Brain microvascular endothelial cell (primary cell): ENCODE results near the gene CFAP119.

ENCODE experiments used
- DNase-seq: peaks from one replicate; pipeline ENCODE4 v3.0.0-alpha.2; 2020
- H3K27ac ChIP-seq: fragments of 250-450 bp; sonication (Bioruptor Pico); 2 replicates; pipeline ENCODE4 v1.5.1; 2020; ENCODE audit warnings: mild to moderate bottlenecking, moderate library complexity
- H3K27me3 ChIP-seq: fragments of 250-450 bp; sonication (Bioruptor Pico); replicated peaks from 2 replicates; pipeline ENCODE4 v1.5.1; 2020; ENCODE audit warnings: mild to moderate bottlenecking
- H3K36me3 ChIP-seq: fragments of 250-450 bp; sonication (Bioruptor Pico); replicated peaks from 2 replicates; pipeline ENCODE4 v1.5.1; 2020; ENCODE audit warnings: mild to moderate bottlenecking
- H3K4me3 ChIP-seq: 2 replicates; pipeline ENCODE4 v1.5.1; 2011; ENCODE audit warnings: low read depth, mild to moderate bottlenecking, control low read depth, low read length, moderate library complexity
- CTCF ChIP-seq: IDR thresholded peaks from 2 replicates; pipeline ENCODE4 v1.5.1; 2011; ENCODE audit warnings: low read depth, mild to moderate bottlenecking, moderate library complexity, low read length, control low read depth, inconsistent platforms; ENCODE audit errors: missing control alignments
- in situ Hi-C: cut with HindIII; loops from 2 replicates; pipeline ENCODE4 v1.10.0; 2017; ENCODE audit warnings: low sequenced_read_pairs, low pct_ligation_motif_present

The CFAP119 gene

GRCh38 chr16:30766933-30767284 is 5.0 kb upstream of the CFAP119 start:
- Histone ChIP-seq H3K4me3 (no peak overlapping the region), H3K27me3 (no peaks in the 10 kb centered on the region), H3K27ac (no peak overlapping the region), H3K36me3 (peaks cover 74% of the 10 kb centered on the region)
- TF ChIP-seq CTCF = no peak
- in situ Hi-C loops = no loop called here
- DNase-seq = no peak

- H3K27ac ChIP-seq = no peak overlapping the region
- H3K36me3 ChIP-seq = peaks cover 69% of the 10 kb centered on the region
- in situ Hi-C loops = no loop called here
Measured at GRCh38 chr16:30766206-30766932, 4.5 kb upstream of the CFAP119 start.

GRCh38 chr16:30764816-30765465 is 3.1 kb upstream of the CFAP119 start:
- TF ChIP-seq CTCF = no peak
- no peaks in the 10 kb centered on the region for H3K27me3 ChIP-seq
- peaks cover 58% of the 10 kb centered on the region for H3K36me3 ChIP-seq
- DNase-seq = no peak
- no peak overlapping the region for H3K27ac ChIP-seq
- in situ Hi-C loops = no loop called here
- H3K4me3 ChIP-seq = no peak overlapping the region

More at GRCh38 chr16:30766206-30766932, 4.5 kb upstream of the CFAP119 start:
- no peak for DNase-seq
- TF ChIP-seq CTCF = no peak
- no peaks in the 10 kb centered on the region for H3K27me3 ChIP-seq
- H3K4me3 ChIP-seq = no peak overlapping the region

GRCh38 chr16:30764086-30764485 is 2.2 kb upstream of the CFAP119 start:
- Histone ChIP-seq H3K36me3 (peaks cover 50% of the 10 kb centered on the region), H3K27me3 (no peaks in the 10 kb centered on the region), H3K27ac (no peak overlapping the region)

GRCh38 chr16:30762991-30763725 is 1.3 kb upstream of the CFAP119 start:
- in situ Hi-C loops = no loop called here
- peaks cover 41% of the 10 kb centered on the region for H3K36me3 ChIP-seq
- peak overlapping the region; percentile 92 for H3K4me3 ChIP-seq

More at GRCh38 chr16:30764086-30764485, 2.2 kb upstream of the CFAP119 start:
- no peak for TF ChIP-seq CTCF
- H3K4me3 ChIP-seq = no peak overlapping the region
- in situ Hi-C loops = no loop called here
- no peak for DNase-seq

More at GRCh38 chr16:30762991-30763725, 1.3 kb upstream of the CFAP119 start:
- H3K27ac ChIP-seq = no peak overlapping the region
- DNase-seq = no peak
- TF ChIP-seq CTCF = no peak
- no peaks in the 10 kb centered on the region for H3K27me3 ChIP-seq
